Testis (tissue), 2 donors: ENCODE measurements around the gene ZFP57.

ENCODE experiments used
- POLR2A ChIP-seq: fragments of 450-650 bp; IDR thresholded peaks from one replicate; pipeline ENCODE4 v1.6.1; 2017; ENCODE audit warnings: antibody characterized with exemption, mild to moderate bottlenecking, moderate library complexity
- TF ChIP-seq, protein P1 (sequence below), 3 experiments: fragments of 450-650 bp in 2 of 3; fragments of 200-600 bp in 1 of 3; sonication (generic) in 1 of 3; IDR thresholded peaks; one replicate each; pipeline ENCODE4 v1.5.1; 2016 to 2019; ENCODE audit warnings: antibody characterized with exemption in 3 of 3, mild to moderate bottlenecking in 2 of 3, moderate library complexity in 1 of 3

DNA sequence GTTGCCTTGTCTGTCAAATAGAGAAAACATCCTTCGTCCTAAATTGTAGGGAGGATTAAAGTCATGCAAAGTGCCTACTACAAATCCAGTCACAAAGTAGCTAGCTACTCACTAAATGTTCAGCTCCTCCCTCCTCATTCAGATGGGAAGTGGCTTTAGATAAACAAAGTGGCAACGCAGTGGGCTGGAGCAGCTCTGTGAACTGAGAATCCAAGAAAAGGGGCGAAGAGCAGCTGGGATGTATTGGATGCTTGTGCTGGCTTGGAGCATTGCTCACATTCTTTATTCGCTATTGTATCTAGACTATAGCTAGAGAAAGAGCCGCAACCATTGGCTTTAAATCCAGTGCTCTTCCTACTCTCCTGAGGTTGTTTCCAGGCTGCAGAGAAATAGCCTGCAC is 13.8 kb downstream of the ZFP57 start:
- TF ChIP-seq, protein P1, sequence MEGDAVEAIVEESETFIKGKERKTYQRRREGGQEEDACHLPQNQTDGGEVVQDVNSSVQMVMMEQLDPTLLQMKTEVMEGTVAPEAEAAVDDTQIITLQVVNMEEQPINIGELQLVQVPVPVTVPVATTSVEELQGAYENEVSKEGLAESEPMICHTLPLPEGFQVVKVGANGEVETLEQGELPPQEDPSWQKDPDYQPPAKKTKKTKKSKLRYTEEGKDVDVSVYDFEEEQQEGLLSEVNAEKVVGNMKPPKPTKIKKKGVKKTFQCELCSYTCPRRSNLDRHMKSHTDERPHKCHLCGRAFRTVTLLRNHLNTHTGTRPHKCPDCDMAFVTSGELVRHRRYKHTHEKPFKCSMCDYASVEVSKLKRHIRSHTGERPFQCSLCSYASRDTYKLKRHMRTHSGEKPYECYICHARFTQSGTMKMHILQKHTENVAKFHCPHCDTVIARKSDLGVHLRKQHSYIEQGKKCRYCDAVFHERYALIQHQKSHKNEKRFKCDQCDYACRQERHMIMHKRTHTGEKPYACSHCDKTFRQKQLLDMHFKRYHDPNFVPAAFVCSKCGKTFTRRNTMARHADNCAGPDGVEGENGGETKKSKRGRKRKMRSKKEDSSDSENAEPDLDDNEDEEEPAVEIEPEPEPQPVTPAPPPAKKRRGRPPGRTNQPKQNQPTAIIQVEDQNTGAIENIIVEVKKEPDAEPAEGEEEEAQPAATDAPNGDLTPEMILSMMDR (IDR thresholded peaks at IDR 0.05) = no peak
- TF ChIP-seq POLR2A = no peak
